Left ventricle myocardium inferior (tissue), 1 donor: Measurements from ENCODE around the gene NHLRC4. TPM values are rescaled to one million over a fixed set of nuclear protein-coding genes. Genes with fewer than 3 reads are reported as not detected.

ENCODE experiments used
- DNase-seq: peaks from one replicate; pipeline ENCODE4 v3.0.0-alpha.2; 2020
- H3K27ac ChIP-seq: fragments of 200-600 bp; replicated peaks from 2 replicates; pipeline ENCODE4 v1.8.0; 2021
- H3K27me3 ChIP-seq: fragments of 200-600 bp; 2 replicates; pipeline ENCODE4 v1.8.0; 2021; ENCODE audit warnings: low read depth
- H3K36me3 ChIP-seq: fragments of 200-600 bp; 2 replicates; pipeline ENCODE4 v1.8.0; 2021
- H3K4me1 ChIP-seq: fragments of 200-600 bp; 2 replicates; pipeline ENCODE4 v1.8.0; 2021
- H3K4me3 ChIP-seq: fragments of 200-600 bp; 2 replicates; pipeline ENCODE4 v1.8.0; 2021; ENCODE audit warnings: mild to moderate bottlenecking, moderate library complexity
- H3K9me3 ChIP-seq: fragments of 200-600 bp; replicated peaks from 2 replicates; pipeline ENCODE4 v1.8.0; 2021
- CTCF ChIP-seq: fragments of 200-600 bp; IDR thresholded peaks from 2 replicates; pipeline ENCODE4 v1.8.0; 2021; ENCODE audit warnings: antibody characterized with exemption, mild to moderate bottlenecking, borderline replicate concordance
- intact Hi-C: fragments of 100-400 bp; cut with micrococcal nuclease; formaldehyde crosslinking; loops from one replicate; pipeline ENCODE4 v1.11.0; 2022
- total RNA-seq: library from RNA; stranded (reverse); fragmentation: NEBNext Ultra II Directional; extraction: Animal tissue kit (Norgen Biotek cat#: 25700); gene quantifications from one replicate; pipeline ENCODE4 v1.2.1, GENCODE V29; 2021
- donor health status: DM: no; HTN: yes; CAD: no; lungs with severe emphysema.

The NHLRC4 gene
- total RNA-seq, 1 donor from 2014 or later = 0.11 TPM

GRCh38 chr16:529012-529575 lies 37.7 kb upstream of the NHLRC4 start:
- Histone ChIP-seq H3K27ac (peak overlapping the region; percentile 95), H3K9me3 (no peaks in the 10 kb centered on the region), H3K27me3 (no peaks in the 10 kb centered on the region), H3K36me3 (no peaks in the 10 kb centered on the region), H3K4me3 (peak overlapping the region; percentile 86), H3K4me1 (peaks cover 80% of the 10 kb centered on the region)
- TF ChIP-seq CTCF = no peak
- DNase-seq = no peak
- intact Hi-C loops = no loop called here

GRCh38 chr16:530111-530817 lies 36.5 kb upstream of the NHLRC4 start:
- Histone ChIP-seq H3K36me3 (no peaks in the 10 kb centered on the region), H3K4me3 (no peak overlapping the region), H3K27me3 (no peaks in the 10 kb centered on the region), H3K27ac (no peak overlapping the region), H3K9me3 (no peaks in the 10 kb centered on the region), H3K4me1 (peaks cover 79% of the 10 kb centered on the region)
- TF ChIP-seq CTCF = no peak
- intact Hi-C loops = no loop called here
- no peak for DNase-seq

- H3K4me1 ChIP-seq = peaks cover 70% of the 10 kb centered on the region
- intact Hi-C loops = no loop called here
- H3K9me3 ChIP-seq = no peaks in the 10 kb centered on the region
- no peak for DNase-seq
- H3K36me3 ChIP-seq = no peaks in the 10 kb centered on the region
- H3K4me3 ChIP-seq = no peak overlapping the region
- H3K27me3 ChIP-seq = no peaks in the 10 kb centered on the region
- no peak overlapping the region for H3K27ac ChIP-seq
- no peak for TF ChIP-seq CTCF
Observed at GRCh38 chr16:531494-532125, 35.2 kb upstream of the NHLRC4 start.

- Histone ChIP-seq H3K9me3 (no peaks in the 10 kb centered on the region), H3K4me1 (peaks cover 59% of the 10 kb centered on the region), H3K27me3 (no peaks in the 10 kb centered on the region), H3K36me3 (peaks cover 6% of the 10 kb centered on the region), H3K4me3 (no peak overlapping the region), H3K27ac (no peak overlapping the region)
- intact Hi-C loops = no loop called here
- DNase-seq = no peak
- no peak for TF ChIP-seq CTCF
Observed at GRCh38 chr16:533391-534123, 33.2 kb upstream of the NHLRC4 start.

GRCh38 chr16:534135-534534 lies 32.7 kb upstream of the NHLRC4 start:
- intact Hi-C loops = no loop called here
- peaks cover 6% of the 10 kb centered on the region for H3K36me3 ChIP-seq
- no peak overlapping the region for H3K4me3 ChIP-seq
- H3K4me1 ChIP-seq = peaks cover 53% of the 10 kb centered on the region
- no peaks in the 10 kb centered on the region for H3K27me3 ChIP-seq
- H3K9me3 ChIP-seq = no peaks in the 10 kb centered on the region
- no peak for DNase-seq
- H3K27ac ChIP-seq = no peak overlapping the region
- no peak for TF ChIP-seq CTCF
